BJ (cell line): Measurements from ENCODE around the gene ADD3. TPM values are rescaled to one million over a fixed set of nuclear protein-coding genes. Genes with fewer than 3 reads are reported as not detected.

Source experiments
- CTCF ChIA-PET: fragments of 350-600 bp; formaldehyde crosslinking; extraction: SDS; loops from one replicate; lab custom pipeline; 2021; ENCODE audit warnings: antibody characterized with exemption, inconsistent platforms; lab: Yijun Ruan, JAX
- POLR2A ChIA-PET: fragments of 300-600 bp; sonication (Branson Sonifier 250); formaldehyde crosslinking; extraction: SDS; loops from one replicate; lab custom pipeline; 2021; ENCODE audit warnings: antibody characterized with exemption; lab: Charles Lee
- DNase-seq: peaks from one replicate; pipeline ENCODE4 v3.0.0-alpha.2; 2011; ENCODE audit warnings: low read depth
- H3K27me3 ChIP-seq: 2 replicates; pipeline ENCODE4 v1.6.0; 2011; ENCODE audit warnings: low read length; ENCODE audit not compliant: control insufficient read depth, insufficient read depth
- H3K36me3 ChIP-seq: 2 replicates; pipeline ENCODE4 v1.5.1; 2011; ENCODE audit warnings: low read length; ENCODE audit not compliant: control insufficient read depth, insufficient read depth
- H3K4me3 ChIP-seq: 2 replicates; pipeline ENCODE4 v1.5.1; 2011; ENCODE audit warnings: low read depth, mild to moderate bottlenecking, control low read depth, low read length
- polyA plus RNA-seq: library from polyadenylated mRNA; depleted of rRNA; stranded (reverse); fragments of >200 nt; gene quantifications from 2 replicates; pipeline ENCODE4 v1.2.3, GENCODE V29; 2011
- TF ChIP-seq, protein P1 (sequence below): IDR thresholded peaks from 2 replicates; pipeline ENCODE4 v1.5.1; 2011; ENCODE audit warnings: low read depth, mild to moderate bottlenecking, control low read depth, inconsistent platforms, low read length, moderate library complexity; ENCODE audit not compliant: insufficient read depth

ADD3 gene
- polyA plus RNA-seq, 1 experiment, result 52.0 TPM

- no peak overlapping the region for H3K4me3 ChIP-seq
- no peak for DNase-seq
- TF ChIP-seq, protein P1, sequence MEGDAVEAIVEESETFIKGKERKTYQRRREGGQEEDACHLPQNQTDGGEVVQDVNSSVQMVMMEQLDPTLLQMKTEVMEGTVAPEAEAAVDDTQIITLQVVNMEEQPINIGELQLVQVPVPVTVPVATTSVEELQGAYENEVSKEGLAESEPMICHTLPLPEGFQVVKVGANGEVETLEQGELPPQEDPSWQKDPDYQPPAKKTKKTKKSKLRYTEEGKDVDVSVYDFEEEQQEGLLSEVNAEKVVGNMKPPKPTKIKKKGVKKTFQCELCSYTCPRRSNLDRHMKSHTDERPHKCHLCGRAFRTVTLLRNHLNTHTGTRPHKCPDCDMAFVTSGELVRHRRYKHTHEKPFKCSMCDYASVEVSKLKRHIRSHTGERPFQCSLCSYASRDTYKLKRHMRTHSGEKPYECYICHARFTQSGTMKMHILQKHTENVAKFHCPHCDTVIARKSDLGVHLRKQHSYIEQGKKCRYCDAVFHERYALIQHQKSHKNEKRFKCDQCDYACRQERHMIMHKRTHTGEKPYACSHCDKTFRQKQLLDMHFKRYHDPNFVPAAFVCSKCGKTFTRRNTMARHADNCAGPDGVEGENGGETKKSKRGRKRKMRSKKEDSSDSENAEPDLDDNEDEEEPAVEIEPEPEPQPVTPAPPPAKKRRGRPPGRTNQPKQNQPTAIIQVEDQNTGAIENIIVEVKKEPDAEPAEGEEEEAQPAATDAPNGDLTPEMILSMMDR, result no peak
- POLR2A ChIA-PET, result no interaction called here
- CTCF ChIA-PET, result interaction anchor here (1.3 kb wide), 2 partner anchors 135 to 261 kb away, joined by 8 read pairs; no protein-coding TSS in a partner anchor
- H3K36me3 ChIP-seq, result no peaks in the 10 kb centered on the region
- H3K27me3 ChIP-seq, result peaks cover 2% of the 10 kb centered on the region; the same call in 1 of the 2 replicates
These were observed 136.7 kb downstream of the ADD3 start for GRCh38 chr10:110144507-110144906.

- Histone ChIP-seq H3K36me3 (no peaks in the 10 kb centered on the region), H3K4me3 (no peak overlapping the region), H3K27me3 (peaks cover 3% of the 10 kb centered on the region; the same call in 1 of the 2 replicates)
- TF ChIP-seq, protein P1, result no peak
- ChIA-PET CTCF (interaction anchor here (0.6 to 1.6 kb wide), 3 partner anchors 10 to 237 kb away, joined by 3 to 9 read pairs (median 3); no protein-coding TSS in a partner anchor), POLR2A (no interaction called here)
- no peak for DNase-seq
These were observed 140.2 kb downstream of the ADD3 start for GRCh38 chr10:110147961-110148360.

- DNase-seq, result no peak
- Histone ChIP-seq H3K27me3 (peaks cover 5% of the 10 kb centered on the region; the same call in 1 of the 2 replicates), H3K36me3 (no peaks in the 10 kb centered on the region), H3K4me3 (no peak overlapping the region)
- TF ChIP-seq, protein P1, result no peak
- CTCF ChIA-PET, result interaction anchor here (0.6 to 1.3 kb wide), 3 partner anchors 9 to 130 kb away, joined by 3 to 4 read pairs (median 4); no protein-coding TSS in a partner anchor
- POLR2A ChIA-PET, result no interaction called here
These were observed 141.5 kb downstream of the ADD3 start for GRCh38 chr10:110149259-110149658.

DNA sequence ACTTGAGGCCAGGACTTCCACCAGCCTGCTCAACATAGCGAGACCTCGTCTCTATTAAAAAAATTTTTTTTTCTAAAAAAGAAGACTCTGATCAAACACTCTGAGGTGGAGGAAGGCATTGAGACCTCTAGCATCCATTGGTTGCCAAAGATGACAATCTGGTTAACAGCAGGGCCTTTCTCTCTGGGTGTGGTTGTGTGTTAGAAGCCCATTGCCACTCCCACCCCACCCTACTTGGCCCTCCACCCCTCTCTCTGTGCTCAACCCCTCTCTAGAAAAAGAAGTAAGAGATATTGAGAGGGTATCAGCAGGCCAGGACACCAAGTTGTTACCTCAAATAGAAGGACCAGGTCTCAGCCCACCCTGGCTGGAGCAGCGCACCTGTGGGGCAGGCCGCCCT, 142.3 kb downstream of the ADD3 start:
- peaks cover 5% of the 10 kb centered on the region; the same call in 1 of the 2 replicates for H3K27me3 ChIP-seq
- TF ChIP-seq, protein P1, result no peak
- no peak overlapping the region for H3K4me3 ChIP-seq
- POLR2A ChIA-PET, result no interaction called here
- H3K36me3 ChIP-seq, result no peaks in the 10 kb centered on the region
- DNase-seq, result no peak
- CTCF ChIA-PET, result interaction anchor here (1.3 kb wide), 2 partner anchors 9 to 129 kb away, joined by 4 read pairs; no protein-coding TSS in a partner anchor

DNA sequence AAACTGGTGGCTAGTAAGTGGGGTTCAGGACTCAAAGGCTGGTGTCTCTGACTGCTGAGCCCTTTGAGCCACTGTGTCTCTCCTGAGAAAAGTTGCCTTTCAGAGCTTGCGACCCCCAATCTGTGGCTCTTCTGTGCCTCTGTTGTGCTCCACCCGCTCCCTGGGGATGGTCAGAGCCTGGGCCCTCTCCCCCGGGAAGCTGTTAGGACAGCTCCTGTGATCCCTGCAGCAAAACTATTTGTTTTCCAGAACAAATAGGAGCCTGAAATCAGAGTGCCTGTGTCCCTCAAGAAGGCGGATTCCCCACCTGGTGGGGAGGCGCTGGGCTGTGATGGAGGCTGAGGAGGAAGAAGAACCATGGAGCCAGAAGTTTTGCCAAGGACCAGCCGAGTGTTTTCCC, 143.2 kb downstream of the ADD3 start:
- Histone ChIP-seq H3K36me3 (no peaks in the 10 kb centered on the region), H3K27me3 (peaks cover 5% of the 10 kb centered on the region; the same call in 1 of the 2 replicates), H3K4me3 (no peak overlapping the region)
- no peak for DNase-seq
- ChIA-PET CTCF (no interaction called here), POLR2A (no interaction called here)
- TF ChIP-seq, protein P1, result no peak
